Stimulated activated CD4-positive, alpha-beta T cell treated with anti-CD3 and anti-CD28 coated beads, Interleukin-2, amount 100 ng/mL, for 48 hours (primary cell): ENCODE results near the gene KCNQ2.

Source experiments
- DNase-seq, 2 donors: peaks; one replicate each; pipeline ENCODE4 v3.0.0-alpha.2; 2020

Gene KCNQ2

DNA sequence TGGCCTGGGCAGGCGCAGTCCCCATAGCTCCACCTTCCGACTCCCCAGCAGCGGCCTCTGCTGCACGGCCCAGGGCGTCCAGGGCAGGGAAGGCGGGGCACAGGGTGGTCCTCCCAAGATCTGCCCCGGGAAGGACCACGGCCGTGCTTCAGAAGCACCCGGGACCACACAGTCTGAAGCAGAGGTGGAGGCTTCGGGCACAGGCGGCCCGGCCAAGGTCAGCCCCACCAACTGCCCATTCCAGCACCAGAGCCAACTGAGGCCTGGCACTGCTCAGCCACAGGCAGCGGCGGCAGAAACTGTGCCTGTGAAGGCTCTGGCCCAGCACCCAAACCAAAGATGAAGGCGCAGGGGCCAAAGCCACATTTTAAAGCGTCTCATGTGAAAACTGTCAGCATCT is 20.6 kb downstream of the KCNQ2 start:
- no peak for DNase-seq

DNA sequence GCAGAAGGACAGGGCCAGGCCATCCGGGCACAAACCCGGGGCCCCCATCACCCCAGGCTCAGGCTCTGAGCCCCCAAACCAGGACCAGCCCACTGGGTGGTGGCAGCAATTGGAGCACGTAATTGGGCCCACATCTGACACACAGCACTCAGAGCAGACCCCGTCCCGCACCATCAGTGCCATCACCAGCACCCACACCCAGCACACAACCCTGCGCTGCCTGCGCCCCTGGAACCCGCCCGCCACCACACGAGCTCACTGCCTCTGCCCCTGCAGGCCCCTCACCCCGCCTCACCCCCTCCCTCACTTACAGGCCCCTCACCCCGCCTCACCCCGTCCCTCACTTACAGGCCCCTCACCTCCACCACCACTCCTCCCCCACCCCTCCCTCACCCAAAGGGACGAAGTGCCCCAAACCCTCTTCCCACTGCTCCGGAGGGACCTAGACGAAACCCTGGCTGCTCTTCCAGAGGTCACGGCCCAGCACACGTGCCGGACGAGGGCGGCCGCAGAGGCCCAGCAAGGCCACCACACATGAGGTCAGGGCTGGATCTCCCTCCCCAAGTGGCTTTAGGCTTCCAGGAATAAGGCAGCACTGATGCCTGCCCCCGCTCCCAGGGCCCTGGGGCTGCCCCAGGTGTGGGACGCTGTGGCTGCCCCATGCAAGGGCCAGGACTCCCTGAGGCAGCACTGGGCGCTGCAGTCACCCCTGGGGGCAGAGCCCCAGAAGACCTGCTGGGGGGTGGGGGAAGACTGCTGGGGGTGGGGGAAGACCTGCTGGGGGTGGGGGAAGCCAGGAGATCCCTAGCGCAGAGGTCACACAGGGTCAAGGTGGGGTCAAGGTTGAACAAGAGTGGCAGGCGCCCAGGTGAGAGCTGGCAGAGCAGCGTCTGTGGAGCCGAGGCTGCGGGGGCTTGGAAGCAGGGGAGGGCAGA is 22.4 kb downstream of the KCNQ2 start:
- DNase-seq, result no peak

DNA sequence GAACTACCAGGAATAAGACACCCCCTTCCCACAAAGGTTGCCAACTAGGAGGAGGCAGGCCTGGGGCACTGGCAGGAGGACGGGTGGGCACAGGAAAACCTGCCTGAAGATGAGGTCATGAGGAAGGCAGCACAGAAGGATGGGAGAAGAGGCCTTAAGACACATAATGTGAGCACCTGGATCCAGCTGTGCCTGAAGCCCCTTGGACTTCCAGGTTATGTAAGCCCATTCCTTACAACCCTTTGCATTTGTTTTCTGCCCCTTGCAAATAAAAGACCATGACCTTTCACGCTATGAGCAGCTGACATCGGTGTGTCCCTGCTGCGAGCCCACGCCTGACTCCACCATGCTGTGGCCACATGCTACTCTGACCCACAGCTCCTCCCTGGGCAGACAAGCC is 23.4 kb downstream of the KCNQ2 start:
- DNase-seq, result no peak

DNA sequence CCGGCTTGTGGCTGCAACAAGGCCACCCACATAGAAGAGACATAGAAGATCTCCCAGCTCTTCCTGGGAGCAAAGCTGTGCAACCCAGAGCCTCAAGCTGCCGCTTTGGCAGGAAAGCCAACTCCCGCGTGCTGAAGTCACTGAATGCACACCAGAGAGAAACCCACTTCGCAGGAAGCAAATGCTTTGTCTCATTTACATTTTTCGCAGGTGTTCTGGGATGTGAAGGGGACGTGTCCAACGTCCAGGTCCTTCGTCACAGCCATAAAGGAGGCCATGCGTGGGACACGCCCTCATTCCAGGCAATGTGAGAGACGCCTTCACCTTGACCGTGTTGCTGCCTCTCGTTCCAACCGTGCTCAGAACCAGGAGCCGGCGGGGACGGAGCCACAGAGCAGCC is 24.4 kb downstream of the KCNQ2 start:
- no peak for DNase-seq

DNA sequence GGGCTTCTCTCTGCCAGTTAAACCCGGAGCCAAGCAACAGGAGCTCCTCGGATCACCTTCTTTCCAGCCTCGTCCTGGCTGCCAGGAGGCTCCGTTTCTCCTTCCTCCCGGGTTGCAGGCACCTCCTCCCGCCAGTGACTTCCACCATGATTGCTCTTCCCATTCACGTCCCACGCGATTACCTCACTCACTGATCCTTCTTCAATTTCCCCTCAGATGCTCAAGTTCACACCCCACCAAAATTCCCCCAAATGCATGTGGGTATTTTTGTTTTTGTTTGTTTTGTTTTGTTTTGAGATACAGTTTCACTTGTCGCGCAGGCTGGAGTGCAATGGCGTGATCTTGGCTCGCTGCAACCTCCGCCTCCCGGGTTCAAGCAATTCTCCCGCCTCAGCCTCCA is 25.1 kb downstream of the KCNQ2 start:
- DNase-seq, result no peak

DNA sequence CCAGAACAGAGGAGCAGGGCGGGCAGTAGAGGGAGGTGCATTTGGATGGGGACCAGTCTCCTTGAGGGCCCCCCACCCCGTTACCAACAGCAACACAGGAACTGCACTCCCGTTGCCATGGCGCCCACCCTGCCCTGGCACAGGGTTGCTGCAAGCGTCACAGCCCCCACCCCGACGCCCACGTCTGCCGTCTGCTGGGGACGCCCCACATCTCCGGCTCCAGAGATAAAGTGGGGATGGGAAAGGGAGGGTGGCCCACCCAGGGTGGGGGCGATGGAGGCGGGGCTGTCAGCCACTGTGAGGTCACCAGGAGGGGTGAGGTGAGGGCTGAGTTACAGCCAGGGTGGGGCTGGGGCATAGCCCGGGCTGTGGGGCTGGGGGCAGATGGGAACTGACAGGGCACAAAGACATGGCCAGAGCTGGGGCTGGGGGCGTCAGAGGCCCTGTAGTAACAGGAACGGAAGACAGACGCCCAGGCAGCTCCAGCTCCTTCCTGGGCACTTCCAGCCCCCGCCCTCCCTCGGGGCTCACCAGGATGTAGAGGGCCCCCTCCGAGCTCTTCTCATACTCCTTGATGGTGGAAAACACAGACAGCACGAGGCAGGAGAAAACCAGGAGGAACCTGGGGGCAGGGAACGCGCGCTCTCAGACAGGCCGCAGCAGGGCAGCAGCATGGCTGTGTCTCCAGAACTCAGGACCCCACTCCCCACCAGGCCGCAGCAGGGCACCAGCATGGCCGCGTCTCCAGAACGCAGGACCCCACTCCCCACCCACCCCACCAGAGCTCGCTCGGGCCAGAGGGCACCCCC is 26.0 kb downstream of the KCNQ2 start:
- DNase-seq, result no peak

DNA sequence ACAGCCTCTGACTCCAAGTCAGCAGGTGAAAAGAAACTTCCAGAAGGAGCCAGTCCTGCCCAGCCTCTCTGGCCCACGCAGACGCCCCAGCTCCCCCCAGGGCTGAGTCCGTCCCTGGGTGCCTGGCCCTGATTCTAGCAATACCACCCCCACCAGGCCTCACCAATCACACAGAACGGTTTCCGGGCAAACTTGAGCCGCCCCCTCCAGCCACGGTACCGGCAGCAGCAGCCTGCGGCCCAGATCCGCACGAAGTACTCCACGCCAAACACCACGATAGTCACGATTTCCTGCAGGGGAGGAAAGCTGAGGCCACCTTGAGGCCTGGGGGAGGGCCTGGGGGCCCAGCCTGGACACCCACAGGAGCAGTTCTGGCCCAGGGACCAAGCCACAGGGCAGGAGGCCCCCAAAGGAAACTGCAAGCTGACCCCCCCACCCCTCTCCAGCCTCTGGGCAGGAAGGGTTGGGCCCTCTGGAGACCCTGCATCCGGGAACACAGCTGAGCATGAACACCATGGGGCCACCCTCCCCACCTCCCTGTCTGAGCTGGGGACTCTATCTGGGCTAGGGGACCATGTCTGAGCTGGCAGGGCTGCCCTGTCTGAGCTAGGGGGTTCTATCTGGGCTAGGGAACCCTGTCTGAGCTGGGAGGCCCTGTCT is 27.2 kb downstream of the KCNQ2 start:
- DNase-seq, result no peak

DNA sequence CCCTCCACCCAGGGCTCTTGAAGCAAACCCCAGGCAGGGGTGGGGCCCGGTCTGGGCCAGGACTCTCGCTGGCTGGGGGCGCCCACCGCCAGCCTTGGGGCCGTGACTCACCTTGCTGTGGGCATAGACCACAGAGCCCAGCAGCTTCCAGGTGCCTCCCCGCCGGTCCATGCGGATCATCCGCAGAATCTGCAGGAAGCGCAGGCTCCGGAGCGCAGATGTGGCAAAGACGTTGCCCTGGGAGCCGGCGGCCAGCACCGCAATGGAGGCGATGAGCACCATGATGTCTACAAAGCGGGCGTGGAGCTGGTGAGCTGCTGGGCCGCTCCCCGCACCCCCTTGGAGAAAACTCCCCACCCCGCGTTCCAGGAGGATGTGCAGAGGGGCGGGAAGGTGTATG is 27.9 kb downstream of the KCNQ2 start:
- no peak for DNase-seq

DNA sequence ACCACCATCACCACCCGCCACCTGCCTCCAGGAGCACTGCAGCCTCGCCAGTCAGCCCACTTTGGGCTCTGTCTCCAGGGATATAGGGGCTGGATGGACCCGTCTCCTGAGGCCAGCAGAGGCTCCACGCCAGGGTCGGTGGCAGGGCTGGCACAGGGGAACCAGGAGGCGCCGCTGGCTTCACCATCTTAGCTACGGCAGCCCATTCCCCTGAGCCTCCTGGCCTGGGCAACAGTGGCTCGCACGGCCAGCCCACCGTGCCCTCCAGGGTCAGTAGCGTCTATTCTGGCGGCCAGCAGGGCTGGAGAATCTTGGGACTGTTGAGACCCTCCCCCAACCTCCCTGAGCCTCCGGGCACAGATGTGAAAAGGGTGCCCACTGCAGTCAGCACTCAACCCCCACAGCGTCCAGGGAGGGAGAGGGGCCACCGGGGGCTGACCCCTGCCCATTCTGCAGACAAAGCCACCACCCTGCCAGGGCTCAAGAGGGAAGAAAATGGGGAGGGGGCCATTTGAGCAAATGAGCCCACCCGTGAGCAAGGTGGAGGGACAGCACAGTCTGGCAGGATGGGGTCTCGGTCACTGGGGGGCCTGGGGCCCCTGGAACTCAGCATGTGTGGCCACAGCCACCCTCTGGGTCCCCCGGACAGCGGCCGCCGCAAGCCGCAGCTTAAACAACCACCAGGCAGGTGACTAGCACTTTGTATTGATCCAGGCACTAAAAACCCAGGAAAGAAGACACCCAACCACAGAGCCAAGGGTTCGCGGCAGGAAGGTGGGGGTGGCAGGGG is 28.7 kb downstream of the KCNQ2 start:
- no peak for DNase-seq

DNA sequence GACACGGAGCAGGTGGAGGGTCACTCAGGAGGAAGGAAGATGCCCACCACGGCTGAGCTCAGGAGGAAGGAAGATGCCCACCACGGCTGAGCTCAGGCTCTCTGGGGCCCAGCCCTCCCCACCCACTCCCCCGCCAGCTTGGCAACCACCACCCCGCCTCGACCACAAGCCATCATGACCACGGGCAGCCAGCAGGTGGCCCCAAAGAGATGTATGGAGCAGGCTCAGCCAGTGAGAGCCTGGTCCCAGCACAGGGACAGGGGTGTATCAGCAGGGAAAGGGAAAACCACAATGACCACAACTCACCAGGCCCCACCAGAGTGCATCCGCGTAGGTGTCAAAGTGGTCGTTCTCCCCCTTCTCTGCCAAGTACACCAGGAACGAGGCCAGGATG is 30.4 kb downstream of the KCNQ2 start:
- peak; percentile 53 to 57 for DNase-seq

DNA sequence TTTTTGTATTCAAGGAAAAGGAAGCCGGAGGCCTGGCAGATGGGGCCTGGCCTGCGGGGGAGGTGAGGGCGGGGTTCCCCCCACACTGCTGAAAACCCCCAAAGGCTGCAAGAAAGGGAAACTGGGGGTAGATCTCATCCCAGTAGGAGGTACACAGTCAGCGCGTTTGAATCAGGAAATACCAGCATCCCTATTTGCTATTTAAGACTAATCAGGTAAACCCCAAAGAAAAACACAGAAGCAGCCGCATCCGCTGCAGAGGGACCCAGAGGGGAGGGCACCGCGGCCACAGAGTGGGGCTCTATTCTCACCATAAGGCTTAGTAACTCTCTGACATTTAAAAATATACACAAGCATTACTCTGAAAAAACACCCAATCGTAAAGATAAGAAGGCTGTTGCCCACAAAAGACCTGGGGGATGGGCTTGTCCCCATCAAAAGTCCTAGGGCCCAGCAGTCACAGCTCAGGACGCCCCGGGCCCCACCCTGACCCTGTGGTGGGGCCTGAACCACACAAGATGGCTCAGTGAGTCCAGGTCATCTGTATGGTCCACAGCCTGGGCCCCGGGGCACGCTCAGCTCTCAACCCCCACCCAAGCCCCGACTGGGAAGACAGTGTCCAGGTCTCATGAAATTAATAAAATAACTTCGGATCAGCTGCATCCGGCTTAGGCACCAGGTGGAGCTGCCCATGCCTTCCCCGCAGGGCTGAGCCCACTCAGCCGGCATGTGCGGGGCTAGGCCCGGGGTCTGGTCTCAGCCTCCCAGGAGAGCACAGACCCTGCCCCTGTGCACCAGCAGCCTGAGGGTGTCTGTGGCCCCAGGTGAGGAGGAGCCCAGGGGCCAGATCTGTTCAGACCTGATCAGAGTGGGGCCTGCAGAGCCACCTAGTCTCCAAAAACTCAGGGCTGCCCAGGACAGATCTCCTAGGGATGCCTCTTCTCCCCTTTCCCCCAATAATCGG is 31.0 kb downstream of the KCNQ2 start:
- DNase-seq, result no peak

DNA sequence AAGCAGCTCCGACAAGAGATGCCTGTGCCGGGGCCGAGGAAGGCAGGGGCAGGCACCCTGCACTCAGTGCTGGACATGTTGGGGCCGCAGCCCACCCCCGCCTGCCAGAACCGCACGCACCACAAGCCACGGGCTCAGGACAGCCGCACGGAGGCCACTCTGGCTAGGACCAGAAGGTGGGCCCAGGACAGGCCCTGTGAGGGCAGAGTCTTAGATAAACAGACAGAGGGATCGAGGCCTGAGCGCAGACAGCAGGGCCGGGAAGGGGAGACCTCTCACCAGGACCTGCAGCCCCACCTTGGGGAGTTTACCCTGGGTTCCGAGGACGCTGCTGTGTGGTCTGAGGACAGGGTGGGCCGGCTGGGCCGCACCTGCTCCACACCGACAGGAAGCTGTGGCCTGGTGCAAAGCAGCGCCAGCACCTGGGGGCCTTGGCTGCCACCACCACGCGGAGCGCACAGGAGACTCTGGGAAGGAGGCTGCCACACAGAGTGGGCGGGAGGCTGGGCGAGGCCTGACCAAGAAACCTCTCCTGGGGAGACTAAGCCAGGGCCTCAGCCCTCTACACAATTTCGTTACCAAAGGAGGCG is 32.0 kb downstream of the KCNQ2 start:
- DNase-seq, result no peak

DNA sequence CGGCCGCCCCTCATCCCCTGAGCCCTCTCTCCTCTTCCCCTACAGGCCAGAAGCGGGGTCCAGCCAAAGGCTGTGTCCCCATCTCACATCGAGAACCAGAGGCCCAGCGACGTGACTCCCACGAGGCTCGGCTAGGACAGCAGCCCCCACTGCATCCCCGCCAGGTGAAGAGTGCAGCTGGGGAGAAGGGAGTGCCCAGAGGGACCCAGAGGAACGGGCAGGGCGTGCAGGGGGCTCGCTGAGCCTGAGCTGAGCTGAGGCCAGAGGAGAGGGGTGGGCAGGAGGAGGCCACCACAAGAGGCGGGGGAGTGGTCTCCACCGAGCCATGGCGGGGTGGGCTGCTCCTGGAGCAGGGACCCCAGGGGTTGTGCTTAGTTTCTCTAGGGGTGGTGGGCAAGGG is 32.6 kb downstream of the KCNQ2 start:
- DNase-seq, result no peak

DNA sequence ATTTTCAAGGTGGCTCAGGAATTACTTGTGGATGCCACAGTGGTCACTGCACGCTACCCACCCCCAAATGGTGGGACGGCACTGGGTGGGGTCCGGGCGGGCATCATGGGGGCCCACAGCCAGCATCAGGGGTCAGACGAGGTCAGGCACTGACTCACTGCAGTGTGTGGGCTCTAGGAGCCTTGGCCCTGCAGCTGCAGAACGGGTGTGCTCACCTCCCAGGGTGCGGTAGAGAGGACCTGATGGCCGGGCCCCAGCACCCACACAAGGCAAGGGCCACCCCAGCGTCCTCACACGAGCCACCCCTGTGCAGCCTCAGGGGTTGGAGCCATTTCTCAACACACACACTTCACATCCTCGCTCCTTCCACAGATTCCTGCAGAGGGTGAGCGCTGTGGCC is 34.3 kb downstream of the KCNQ2 start:
- no peak for DNase-seq

DNA sequence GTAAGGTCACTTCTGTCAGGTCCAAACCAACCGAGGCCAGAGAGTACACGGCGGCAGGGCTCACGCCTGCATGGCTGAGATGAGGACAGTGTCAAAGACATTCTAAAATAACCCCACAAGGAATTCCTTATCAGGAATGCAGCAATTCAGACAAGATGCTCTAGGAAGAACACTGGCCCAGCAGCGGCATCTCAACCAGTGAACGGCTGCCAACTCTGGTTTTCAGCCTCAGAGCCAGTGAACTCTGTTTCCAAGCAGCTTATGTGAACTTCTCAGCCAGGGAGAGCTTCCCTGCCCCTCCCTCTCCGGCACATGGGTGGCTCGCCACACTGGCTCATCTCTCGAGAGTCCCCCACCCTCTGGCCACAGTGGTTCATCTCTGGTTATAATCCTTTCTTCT is 36.9 kb downstream of the KCNQ2 start:
- DNase-seq, result no peak

DNA sequence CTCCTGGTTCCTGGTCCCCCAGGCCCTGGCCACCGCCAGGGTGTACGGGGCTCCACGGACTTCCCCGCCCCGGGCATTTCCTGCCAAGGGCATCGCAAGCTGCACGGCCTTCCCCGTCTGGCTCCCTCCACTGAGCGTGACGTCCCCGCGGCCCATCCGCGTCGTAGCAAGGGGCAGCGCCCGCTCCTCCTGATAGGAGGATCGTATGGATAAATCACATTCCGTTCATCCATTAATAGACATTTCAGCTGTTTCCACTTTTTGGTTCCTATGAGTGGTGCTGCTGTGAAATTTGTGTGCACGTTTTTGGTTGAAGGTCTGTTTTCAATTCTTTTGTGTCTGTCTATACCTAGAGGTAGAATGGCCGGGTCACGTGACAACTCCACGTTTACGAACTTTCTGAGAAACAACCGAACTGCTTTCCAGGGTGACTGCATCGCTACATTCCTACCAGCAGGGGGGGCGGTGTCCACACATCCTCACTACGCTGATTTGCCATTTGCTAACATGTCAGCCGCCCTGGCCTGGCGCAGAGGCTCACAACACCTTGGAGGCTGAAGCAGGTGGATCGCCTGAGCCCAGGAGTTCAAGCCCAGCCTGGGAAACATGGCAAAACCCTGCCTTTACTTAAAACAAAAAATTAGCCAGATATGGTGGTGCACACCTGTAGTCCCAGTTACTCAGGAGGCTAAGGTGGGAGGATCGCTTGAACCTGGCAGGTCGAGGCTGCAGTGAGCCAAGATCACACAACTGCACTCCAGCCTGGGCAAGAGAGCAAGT is 37.7 kb downstream of the KCNQ2 start:
- DNase-seq, result peak; percentile 79 to 80

DNA sequence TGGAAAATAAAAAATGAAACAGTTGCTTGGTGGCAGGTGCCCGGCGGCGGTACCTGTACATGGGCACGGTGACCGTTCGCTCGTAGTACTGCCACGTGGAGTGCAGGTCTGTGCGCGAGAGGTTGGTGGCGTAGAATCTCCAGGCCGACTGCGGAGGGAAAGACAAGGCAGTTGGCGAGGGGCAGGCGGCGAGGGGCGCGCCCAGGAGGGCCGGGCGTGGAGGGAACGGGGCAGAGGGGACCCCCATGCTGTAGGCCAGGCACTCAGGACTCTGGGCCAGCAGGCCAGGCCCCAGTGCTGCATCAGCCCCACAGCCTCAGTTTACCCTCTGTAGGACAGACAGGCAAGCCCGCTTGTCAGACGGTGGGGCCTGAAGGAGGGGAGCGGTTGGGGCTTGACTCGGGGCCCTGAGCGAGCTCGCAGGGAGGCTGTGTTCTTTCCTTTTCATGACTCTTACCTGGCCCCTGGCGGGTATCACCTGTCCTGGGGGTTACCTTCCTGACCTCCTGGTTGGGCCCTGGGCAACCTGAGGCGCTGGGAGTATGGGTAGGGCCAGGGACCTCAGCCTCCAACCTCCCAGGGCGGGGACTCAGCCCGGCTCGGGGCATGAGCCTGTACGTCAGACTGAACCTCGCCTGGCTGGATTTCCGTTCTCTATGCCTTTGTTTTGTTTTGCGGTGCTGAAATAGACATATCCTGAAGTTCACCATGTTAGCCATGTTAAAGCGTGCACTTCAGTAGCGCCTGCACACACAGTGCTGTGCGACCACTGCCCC is 38.5 kb downstream of the KCNQ2 start:
- no peak for DNase-seq

DNA sequence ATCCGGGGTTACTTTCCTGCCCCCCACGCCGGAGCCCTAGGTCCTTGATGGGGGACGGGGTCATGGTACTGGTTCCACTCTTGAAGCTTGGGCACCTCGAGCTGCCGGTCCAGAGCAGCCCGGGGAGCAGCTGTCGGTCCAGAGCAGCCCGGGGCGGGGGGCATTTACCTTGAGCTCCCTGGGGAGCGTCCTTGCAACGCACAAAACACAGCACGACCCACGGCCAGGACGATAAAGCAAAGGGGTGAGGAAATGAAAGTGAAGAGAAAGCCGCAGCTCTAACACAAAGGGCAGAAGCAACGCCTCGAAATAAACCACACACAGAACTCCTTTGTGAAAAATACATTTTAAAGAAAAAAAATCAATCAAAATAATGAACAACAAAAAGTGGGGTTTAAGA is 39.1 kb downstream of the KCNQ2 start:
- DNase-seq, result no peak

DNA sequence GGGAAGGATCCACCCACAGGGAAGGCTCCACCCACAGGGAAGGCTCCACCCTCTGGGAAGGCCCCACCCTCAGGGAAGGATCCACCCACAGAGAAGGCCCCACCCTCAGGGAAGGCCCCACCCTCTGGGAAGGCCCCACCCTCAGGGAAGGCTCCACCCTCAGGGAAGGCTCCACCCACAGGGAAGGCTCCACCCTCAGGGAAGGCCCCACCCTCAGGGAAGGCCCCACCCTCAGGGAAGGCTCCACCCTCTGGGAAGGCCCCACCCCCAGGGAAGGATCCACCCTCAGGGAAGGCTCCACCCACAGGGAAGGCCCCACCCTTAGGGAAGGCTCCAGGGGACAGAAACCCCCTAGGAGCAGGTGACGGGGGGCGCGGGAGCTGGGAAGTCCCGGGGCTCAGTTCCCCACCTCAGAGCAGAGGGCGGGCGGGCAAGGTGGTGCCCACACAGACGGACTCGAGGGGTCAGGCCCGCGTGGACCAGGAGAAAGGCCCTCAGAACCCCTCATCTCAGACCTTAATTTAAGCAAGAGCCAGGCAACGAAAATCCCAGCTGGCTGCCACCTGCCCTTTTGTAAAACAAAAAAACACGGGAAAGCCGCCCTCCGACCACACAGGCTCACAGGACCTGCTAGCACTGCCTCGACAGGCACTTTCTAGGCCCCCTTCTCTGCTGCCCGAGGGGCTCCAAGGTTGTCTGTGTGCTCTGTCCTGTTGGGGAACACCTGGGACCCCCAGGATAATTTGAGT is 39.7 kb downstream of the KCNQ2 start:
- DNase-seq, result no peak
